HepG2 (cell line): ENCODE results near the gene ZNF22. TPM values are rescaled to one million over a fixed set of nuclear protein-coding genes. Genes with fewer than 3 reads are reported as not detected.

Experiments
- ATAC-seq: fragments of 200-7000 bp; cut with Tn5 transposase; 3 replicates; pipeline ENCODE4 v1.9.1; 2020; ENCODE audit warnings: mild to moderate bottlenecking, moderate library complexity
- BruUV-seq: library from RNA; stranded (reverse); fragments of 400-500 nt; replicated peaks from 2 replicates; lab custom pipeline; 2021; lab: Mats Ljungman, UMichigan
- CTCF ChIA-PET: fragments of 300-600 bp; formaldehyde crosslinking; extraction: SDS; loops from one replicate; lab custom pipeline; 2021; ENCODE audit warnings: low total read pairs, inconsistent platforms, low intra/inter-chr PET ratio; lab: Yijun Ruan, JAX
- POLR2A ChIA-PET: fragments of 350-600 bp; sonication (Branson Sonifier 250); formaldehyde crosslinking; loops from one replicate; lab custom pipeline; 2020; ENCODE audit warnings: antibody characterized with exemption, inconsistent platforms; lab: Yijun Ruan, JAX
- DNase-seq: peaks from one replicate; pipeline ENCODE4 v3.0.0-alpha.2; 2015; ENCODE audit warnings: low spot score
- FAIRE-seq: peaks from 3 replicates; lab custom pipeline; 2011; peaks lifted over from hg19 to GRCh38; lab: Jason Lieb, UNC
- H2AFZ ChIP-seq: one replicate; pipeline ENCODE4 v1.6.1; 2011; ENCODE audit warnings: low read length, inconsistent platforms
- H3K27ac ChIP-seq: fragments of 300-600 bp; 3 replicates; pipeline ENCODE4 v1.8.0; 2011; ENCODE audit warnings: mixed run types, mild to moderate bottlenecking, mixed read lengths, low read length, inconsistent platforms; ENCODE audit not compliant: insufficient read depth; ENCODE audit errors: extremely low read length
- H3K27me3 ChIP-seq, 2 experiments: fragments of 200-600 bp in 1 of 2; 2 replicates in 1 of 2; 3 replicates in 1 of 2; pipeline versions ENCODE4 v1.6.0 to v1.8.0; 2011; ENCODE audit warnings: low read length in 2 of 2, mild to moderate bottlenecking in 2 of 2, moderate library complexity in 2 of 2, inconsistent platforms in 1 of 2; ENCODE audit not compliant: insufficient read depth in 2 of 2, control insufficient read depth in 1 of 2
- H3K36me3 ChIP-seq, 2 experiments: fragments of 200-600 bp in 1 of 2; replicated peaks in 1 of 2; 2 replicates in 1 of 2; 3 replicates in 1 of 2; pipeline versions ENCODE4 v1.5.1 to v1.8.0; 2011; ENCODE audit warnings: low read length in 2 of 2, inconsistent platforms in 1 of 2; ENCODE audit not compliant: insufficient read depth in 2 of 2, control insufficient read depth in 1 of 2
- H3K4me1 ChIP-seq: 2 replicates; pipeline ENCODE4 v1.5.1; 2012; ENCODE audit warnings: low read length, inconsistent platforms; ENCODE audit not compliant: insufficient read depth
- H3K4me2 ChIP-seq: 2 replicates; pipeline ENCODE4 v1.6.0; 2011; ENCODE audit warnings: low read depth, low read length, inconsistent platforms
- H3K4me3 ChIP-seq, 3 experiments: fragments of 200-600 bp in 1 of 3; sonication (generic), shearing (Covaris generic) in 1 of 3; replicated peaks in 1 of 3; 2 replicates each; pipeline ENCODE4 v1.5.1; 2011 to 2016; ENCODE audit warnings: low read length in 3 of 3, inconsistent platforms in 2 of 3, low read depth in 2 of 3, mild to moderate bottlenecking in 2 of 3, control low read depth in 1 of 3, mixed read lengths in 1 of 3; ENCODE audit not compliant: insufficient read depth in 1 of 3
- H3K79me2 ChIP-seq: one replicate; pipeline ENCODE4 v1.6.1; 2011; ENCODE audit warnings: low read length, inconsistent platforms; ENCODE audit not compliant: insufficient read depth
- H3K9ac ChIP-seq: 2 replicates; pipeline ENCODE4 v1.6.0; 2011; ENCODE audit warnings: mild to moderate bottlenecking, low read depth, low read length, inconsistent platforms; ENCODE audit not compliant: insufficient read depth
- H3K9me3 ChIP-seq: 2 replicates; pipeline ENCODE4 v1.5.1; 2012; ENCODE audit warnings: mild to moderate bottlenecking, low read length
- H4K20me1 ChIP-seq: 2 replicates; pipeline ENCODE4 v1.6.0; 2011; ENCODE audit warnings: inconsistent platforms, mild to moderate bottlenecking, low read length, moderate library complexity; ENCODE audit not compliant: insufficient read depth
- CAMTA2 ChIP-seq: sonication (generic); formaldehyde crosslinking; IDR thresholded peaks from 2 replicates; pipeline ENCODE4 v1.4.0; 2020; ENCODE audit warnings: mild to moderate bottlenecking, missing genetic modification reagents, borderline replicate concordance
- EED ChIP-seq: sonication (generic); formaldehyde crosslinking; IDR thresholded peaks from 2 replicates; pipeline ENCODE4 v1.5.0; 2020; ENCODE audit warnings: mild to moderate bottlenecking, missing genetic modification reagents
- KDM1A ChIP-seq: IDR thresholded peaks from 2 replicates; pipeline ENCODE4 v1.6.1; 2016; ENCODE audit warnings: missing compliant biosample characterization
- MBD4 ChIP-seq: IDR thresholded peaks from 2 replicates; pipeline ENCODE4 v1.6.1; 2012; ENCODE audit warnings: low read length, inconsistent platforms, borderline replicate concordance
- MEIS1 ChIP-seq: sonication (generic); formaldehyde crosslinking; IDR thresholded peaks from 2 replicates; pipeline ENCODE4 v1.9.0; 2021; ENCODE audit warnings: mild to moderate bottlenecking, missing genetic modification reagents, moderate library complexity, borderline replicate concordance
- PCBP2 ChIP-seq: fragments of 200-400 bp; formaldehyde crosslinking; optimal IDR thresholded peaks from 2 replicates; pipeline ENCODE3; 2018; ENCODE audit warnings: low read length, low read depth; ENCODE audit not compliant: poor library complexity, severe bottlenecking
- PHB2 ChIP-seq: fragments of 450-650 bp; IDR thresholded peaks from 2 replicates; pipeline ENCODE4 v1.6.1; 2018; ENCODE audit not compliant: partially characterized antibody
- SOX13 ChIP-seq, 3 experiments: fragments of 450-650 bp in 1 of 3; sonication (generic) in 1 of 3; formaldehyde crosslinking in 1 of 3; IDR thresholded peaks in 2 of 3; conservative IDR thresholded peaks in 1 of 3; 2 replicates each; pipeline versions ENCODE4 v1.5.0 to v1.6.1; 2016 to 2020; ENCODE audit warnings: antibody characterized with exemption in 1 of 3, mild to moderate bottlenecking in 1 of 3, missing compliant biosample characterization in 1 of 3, missing genetic modification reagents in 1 of 3, moderate library complexity in 1 of 3
- SP5 ChIP-seq: IDR thresholded peaks from 2 replicates; pipeline ENCODE4 v1.6.1; 2016; ENCODE audit warnings: low read depth, borderline replicate concordance
- ZC3H13 ChIP-seq: sonication (generic); formaldehyde crosslinking; IDR thresholded peaks from 2 replicates; pipeline ENCODE4 v1.8.1; 2023; ENCODE audit warnings: mild to moderate bottlenecking, missing genetic modification reagents, moderate library complexity
- ZIK1 ChIP-seq: sonication (generic); formaldehyde crosslinking; IDR thresholded peaks from 2 replicates; pipeline ENCODE4 v1.5.0; 2020; ENCODE audit warnings: mild to moderate bottlenecking, low read depth, missing genetic modification reagents, borderline replicate concordance
- ZNF251 ChIP-seq: sonication (generic); formaldehyde crosslinking; IDR thresholded peaks from 2 replicates; pipeline ENCODE4 v1.9.0; 2021; ENCODE audit warnings: mild to moderate bottlenecking, missing genetic modification reagents
- ZNF30 ChIP-seq: sonication (generic); formaldehyde crosslinking; IDR thresholded peaks from 2 replicates; pipeline ENCODE4 v1.5.0; 2020; ENCODE audit warnings: mild to moderate bottlenecking, missing genetic modification reagents
- ZNF547 ChIP-seq: sonication (generic); formaldehyde crosslinking; IDR thresholded peaks from 2 replicates; pipeline ENCODE4 v1.5.1; 2020; ENCODE audit warnings: mild to moderate bottlenecking, missing genetic modification reagents
- ZNF720 ChIP-seq: sonication (generic); formaldehyde crosslinking; IDR thresholded peaks from 2 replicates; pipeline ENCODE4 v1.4.0; 2020; ENCODE audit warnings: missing genetic modification reagents
- ZNF775 ChIP-seq: sonication (generic); formaldehyde crosslinking; IDR thresholded peaks from 2 replicates; pipeline ENCODE4 v1.4.0; 2020; ENCODE audit warnings: missing genetic modification reagents, mild to moderate bottlenecking, moderate library complexity, borderline replicate concordance
- WGBS: methylation state at CpG from one replicate; pipeline ENCODE4 v1.1.6; 2017; ENCODE audit warnings: low lambda C conversion rate; 5-methylcytosine and 5-hydroxymethylcytosine counted together
- in situ Hi-C: cut with HindIII; loops from 2 replicates; pipeline ENCODE4 v1.10.0; 2017; ENCODE audit warnings: low pct_unique_long_range_greater_than_20kb; ENCODE audit not compliant: extremely low pct_ligation_motif_present
- intact Hi-C: fragments of 100-400 bp; cut with micrococcal nuclease; formaldehyde crosslinking; loops from one replicate; pipeline ENCODE4 v1.10.0; 2022; ENCODE audit not compliant: unreplicated experiment
- polyA plus RNA-seq, 8 experiments: library from polyadenylated mRNA; depleted of rRNA in 3 of 8; stranded (reverse) in 7 of 8; unstranded in 1 of 8; fragments of >200 nt; fragmentation: Illumina TruSeq in 4 of 8; extraction: Trizol in 4 of 8; gene quantifications; 2 replicates each; pipeline versions ENCODE4 v1.2.1 to v1.2.3, GENCODE V29; 2011 to 2016; ENCODE audit warnings: low read depth in 4 of 8, missing spikeins in 1 of 8, mixed read lengths in 1 of 8; ENCODE audit not compliant: insufficient read depth in 1 of 8
- total RNA-seq, 5 experiments: library from RNA; depleted of rRNA; stranded (reverse); fragments of >200 nt; fragmentation: Illumina TruSeq; extraction: Trizol; gene quantifications; 2 replicates each; pipeline ENCODE4 v1.2.3, GENCODE V29; 2016; ENCODE audit warnings: low read depth in 1 of 5
- TF ChIP-seq, protein P1 (sequence below): sonication (generic); formaldehyde crosslinking; IDR thresholded peaks from 2 replicates; pipeline ENCODE4 v1.8.1; 2023; ENCODE audit warnings: mild to moderate bottlenecking, inconsistent platforms, moderate library complexity, missing genetic modification reagents, borderline replicate concordance
- TF ChIP-seq, protein P2 (sequence below): sonication (generic); formaldehyde crosslinking; IDR thresholded peaks from 2 replicates; pipeline ENCODE4 v1.4.0; 2020; ENCODE audit warnings: mild to moderate bottlenecking, missing genetic modification reagents
- TF ChIP-seq, protein P3 (sequence below): fragments of 450-650 bp; IDR thresholded peaks from 2 replicates; pipeline ENCODE4 v1.6.1; 2016

ZNF22 gene
- total and polyA plus RNA-seq, 2 of the 13 experiments (the other 11 are each of a cell fraction or from before 2014, with no cell fraction given), result 0.40 to 1.3 TPM

GRCh38 chr10:44977287-44978212 is 23.2 kb upstream of the ZNF22 start:
- H3K79me2 ChIP-seq, result peaks cover 33% of the 10 kb centered on the region
- WGBS, result 8% methylated on average over 5 of the region's 25 CpGs
- intact Hi-C loops, result no loop called here
- BruUV-seq, result no TSS peak
- H3K27ac ChIP-seq, result peak overlapping the region; percentile 97
- FAIRE-seq (no peak), ATAC-seq (no peak), DNase-seq (no peak)
- no peaks in the 10 kb centered on the region; a peak in 1 of 5 replicates for H3K27me3 ChIP-seq
- ChIA-PET POLR2A (interaction anchor here (0.6 to 12.6 kb wide), 14 partner anchors 13 to 728 kb away, joined by 3 to 863 read pairs (median 12); partner anchors contain the start of genes RASSF4, TMEM72 and ZNF22), CTCF (no interaction called here)
- H3K9me3 ChIP-seq, result no peaks in the 10 kb centered on the region
- H3K4me2 ChIP-seq, result peak overlapping the region; percentile 90
- peaks cover 40% of the 10 kb centered on the region for H4K20me1 ChIP-seq
- peak overlapping the region; percentile 95 for H3K9ac ChIP-seq
- in situ Hi-C loops, result loop anchor here (5.0 kb wide), 1 partner anchor 45 kb away; no protein-coding TSS in a partner anchor
- no peak overlapping the region for H2AFZ ChIP-seq
- peak overlapping the region; percentile 64 to 89 (median 78) for H3K4me3 ChIP-seq
- peaks cover 74% of the 10 kb centered on the region for H3K4me1 ChIP-seq
- H3K36me3 ChIP-seq, result peaks cover 4 to 25% of the 10 kb centered on the region in 2 experiments; a peak in 3 of 5 replicates
- no peak for TF ChIP-seq PHB2
- TF ChIP-seq PCBP2, result no peak
- no peak for TF ChIP-seq ZIK1
- TF ChIP-seq ZNF775 (CRISPR knock-in tag), result no peak
- no peak for TF ChIP-seq MBD4
- TF ChIP-seq, protein P1, sequence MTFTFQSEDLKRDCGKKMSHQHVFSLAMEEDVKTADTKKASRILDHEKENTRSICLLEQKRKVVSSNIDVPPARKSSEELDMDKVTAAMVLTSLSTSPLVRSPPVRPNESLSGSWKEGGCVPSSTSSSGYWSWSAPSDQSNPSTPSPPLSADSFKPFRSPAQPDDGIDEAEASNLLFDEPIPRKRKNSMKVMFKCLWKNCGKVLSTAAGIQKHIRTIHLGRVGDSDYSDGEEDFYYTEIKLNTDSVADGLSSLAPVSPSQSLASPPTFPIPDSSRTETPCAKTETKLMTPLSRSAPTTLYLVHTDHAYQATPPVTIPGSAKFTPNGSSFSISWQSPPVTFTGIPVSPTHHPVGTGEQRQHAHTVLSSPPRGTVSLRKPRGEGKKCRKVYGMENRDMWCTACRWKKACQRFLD (CRISPR knock-in tag), result no peak
- no peak for TF ChIP-seq SP5
- TF ChIP-seq ZNF547, result no peak
- TF ChIP-seq EED, result peak; percentile 76; the same call in 1 of the 2 replicates
- no peak for TF ChIP-seq MEIS1 (CRISPR knock-in tag)
- TF ChIP-seq ZNF251 (CRISPR knock-in tag), result no peak
- TF ChIP-seq KDM1A, result no peak
- no peak for TF ChIP-seq ZNF720 (CRISPR knock-in tag)
- TF ChIP-seq, protein P2, sequence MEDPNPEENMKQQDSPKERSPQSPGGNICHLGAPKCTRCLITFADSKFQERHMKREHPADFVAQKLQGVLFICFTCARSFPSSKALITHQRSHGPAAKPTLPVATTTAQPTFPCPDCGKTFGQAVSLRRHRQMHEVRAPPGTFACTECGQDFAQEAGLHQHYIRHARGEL (CRISPR knock-in tag), result no peak
- no peak for TF ChIP-seq ZC3H13 (CRISPR knock-in tag)
- no peak; the same call in 1 of the 2 replicates for TF ChIP-seq SOX13 (IDR thresholded peaks at IDR 0.05)
- TF ChIP-seq SOX13 (CRISPR knock-in tag; conservative IDR thresholded peaks at IDR 0.05 in 1 of 2, IDR thresholded peaks at IDR 0.05 in 1 of 2), result peak in 1 of 2 experiments; percentile 29; a peak in 1 of 4 replicates
- no peak for TF ChIP-seq ZNF30 (CRISPR knock-in tag)
- no peak for TF ChIP-seq CAMTA2 (CRISPR knock-in tag)
- TF ChIP-seq, protein P3, sequence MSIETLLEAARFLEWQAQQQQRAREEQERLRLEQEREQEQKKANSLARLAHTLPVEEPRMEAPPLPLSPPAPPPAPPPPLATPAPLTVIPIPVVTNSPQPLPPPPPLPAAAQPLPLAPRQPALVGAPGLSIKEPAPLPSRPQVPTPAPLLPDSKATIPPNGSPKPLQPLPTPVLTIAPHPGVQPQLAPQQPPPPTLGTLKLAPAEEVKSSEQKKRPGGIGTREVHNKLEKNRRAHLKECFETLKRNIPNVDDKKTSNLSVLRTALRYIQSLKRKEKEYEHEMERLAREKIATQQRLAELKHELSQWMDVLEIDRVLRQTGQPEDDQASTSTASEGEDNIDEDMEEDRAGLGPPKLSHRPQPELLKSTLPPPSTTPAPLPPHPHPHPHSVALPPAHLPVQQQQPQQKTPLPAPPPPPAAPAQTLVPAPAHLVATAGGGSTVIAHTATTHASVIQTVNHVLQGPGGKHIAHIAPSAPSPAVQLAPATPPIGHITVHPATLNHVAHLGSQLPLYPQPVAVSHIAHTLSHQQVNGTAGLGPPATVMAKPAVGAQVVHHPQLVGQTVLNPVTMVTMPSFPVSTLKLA, result no peak
